Ovary (tissue), 9 donors: ENCODE measurements around the gene RNGTT. TPM values are rescaled to one million over a fixed set of nuclear protein-coding genes. Genes with fewer than 3 reads are reported as not detected.
"Not testable (repeated sequence)": the region's sequence is repeated elsewhere in the genome, so short reads cannot be mapped to it uniquely, and the experiment has no call there.

Experiments used
- DNase-seq, 5 donors: peaks; one replicate each; pipeline ENCODE4 v3.0.0-alpha.2; 2019 to 2020
- H3K27ac ChIP-seq, 2 donors: fragments of 200-600 bp; one replicate each; pipeline versions ENCODE4 v1.5.1 to v1.8.0; 2019 to 2022
- H3K27me3 ChIP-seq: fragments of 200-600 bp; one replicate; pipeline ENCODE4 v1.8.0; 2022
- H3K36me3 ChIP-seq: fragments of 200-600 bp; sonication (generic); one replicate; pipeline ENCODE4 v1.5.1; 2019
- H3K4me1 ChIP-seq: one replicate; pipeline ENCODE4 v1.8.1; 2013; ENCODE audit warnings: mild to moderate bottlenecking, moderate library complexity; ENCODE audit not compliant: insufficient read depth
- H3K4me3 ChIP-seq: fragments of 200-600 bp; sonication (generic); one replicate; pipeline ENCODE4 v1.5.1; 2017
- H3K9me3 ChIP-seq, 2 donors: fragments of 200-600 bp in 1 of 2; sonication (generic) in 1 of 2; one replicate each; pipeline versions ENCODE4 v1.5.1 to v1.8.1; 2013 to 2019; ENCODE audit warnings: mild to moderate bottlenecking in 1 of 2, moderate library complexity in 1 of 2
- EP300 ChIP-seq: sonication (generic); formaldehyde crosslinking; IDR thresholded peaks from one replicate; pipeline ENCODE4 v1.6.1; 2017; ENCODE audit warnings: antibody characterized with exemption
- POLR2A ChIP-seq: fragments of 450-650 bp; IDR thresholded peaks from one replicate; pipeline ENCODE4 v1.6.1; 2017; ENCODE audit warnings: antibody characterized with exemption, mild to moderate bottlenecking, moderate library complexity
- WGBS, 3 donors: extraction: QIAGEN DNeasy Blood & Tissue Kit in 1 of 3; methylation state at CpG; one replicate each; pipeline versions ENCODE4 v1.1.5 to v1.1.7; 2013 to 2017; 5-methylcytosine and 5-hydroxymethylcytosine counted together
- intact Hi-C, 4 donors: fragments of 100-400 bp; cut with DNase I; formaldehyde crosslinking; loops; one replicate each; pipeline versions ENCODE4 v1.11.0 to v1.15.1; 2022 to 2023
- polyA plus RNA-seq, 2 donors: library from polyadenylated mRNA; stranded (reverse); fragments of 200-250 nt in 1 of 2; fragments of 350-450 nt in 1 of 2; fragmentation: Illumina TruSeq in 1 of 2; extraction: RNeasy Lipid Tissue Mini Kit (QIAGEN cat#74804) in 1 of 2; gene quantifications; one replicate each; pipeline ENCODE4 v1.2.3, GENCODE V29; 2013 to 2014
- total RNA-seq, 7 donors: library from RNA; depleted of rRNA in 2 of 7; stranded (reverse); fragments of >200 nt in 2 of 7; fragmentation: NEBNext Ultra II Directional in 3 of 7; extraction: Animal tissue kit (Norgen Biotek cat#: 25700) in 3 of 7; gene quantifications; one replicate each; pipeline versions ENCODE4 v1.1.0 to v1.2.4, GENCODE V29; 2016 to 2023
- TF ChIP-seq, protein P1 (sequence below), 3 donors: fragments of 450-650 bp in 2 of 3; fragments of 200-600 bp in 1 of 3; IDR thresholded peaks; one replicate each; pipeline versions ENCODE4 v1.5.1 to v1.8.0; 2016 to 2022; ENCODE audit warnings: antibody characterized with exemption in 3 of 3, mild to moderate bottlenecking in 1 of 3
- donor health status: DM: no; HTN: no; CAD: no; lungs with moderate emphysema.
- donor health status: DM: no; HTN: no; CAD: no.
- donor health status: Bipolar disorder and iron deficiency.
- donor health status: DM: yes; HTN: yes; CAD: no.
- donor health status: DM: no; HTN: no; CAD: no.
- donor health status: DM: yes; HTN: yes; CAD: no.

RNGTT gene
- total and polyA plus RNA-seq, 9 donors, result 3.9 to 17.9 (median 10.5) TPM

- no peak overlapping the region for H3K4me3 ChIP-seq
- no peaks in the 10 kb centered on the region for H3K36me3 ChIP-seq
- no peaks in the 10 kb centered on the region for H3K27me3 ChIP-seq
- no peak overlapping the region for H3K27ac ChIP-seq
- no peak for TF ChIP-seq EP300
- H3K9me3 ChIP-seq, result no peaks in the 10 kb centered on the region
- peaks cover 5% of the 10 kb centered on the region for H3K4me1 ChIP-seq
- intact Hi-C loops, result no loop called here
- 32 to 45% (median 39%) methylated on average over 3 of the region's 3 CpGs for WGBS, 3 donors
- DNase-seq, result no peak
Observed at GRCh38 chr6:88840796-88841539, 122.5 kb downstream of the RNGTT start.

- Histone ChIP-seq H3K4me1 (peaks cover 5% of the 10 kb centered on the region), H3K9me3 (no peaks in the 10 kb centered on the region), H3K36me3 (no peaks in the 10 kb centered on the region), H3K27me3 (no peaks in the 10 kb centered on the region), H3K27ac (no peak overlapping the region), H3K4me3 (no peak overlapping the region)
- intact Hi-C loops, result no loop called here
- TF ChIP-seq, protein P1, sequence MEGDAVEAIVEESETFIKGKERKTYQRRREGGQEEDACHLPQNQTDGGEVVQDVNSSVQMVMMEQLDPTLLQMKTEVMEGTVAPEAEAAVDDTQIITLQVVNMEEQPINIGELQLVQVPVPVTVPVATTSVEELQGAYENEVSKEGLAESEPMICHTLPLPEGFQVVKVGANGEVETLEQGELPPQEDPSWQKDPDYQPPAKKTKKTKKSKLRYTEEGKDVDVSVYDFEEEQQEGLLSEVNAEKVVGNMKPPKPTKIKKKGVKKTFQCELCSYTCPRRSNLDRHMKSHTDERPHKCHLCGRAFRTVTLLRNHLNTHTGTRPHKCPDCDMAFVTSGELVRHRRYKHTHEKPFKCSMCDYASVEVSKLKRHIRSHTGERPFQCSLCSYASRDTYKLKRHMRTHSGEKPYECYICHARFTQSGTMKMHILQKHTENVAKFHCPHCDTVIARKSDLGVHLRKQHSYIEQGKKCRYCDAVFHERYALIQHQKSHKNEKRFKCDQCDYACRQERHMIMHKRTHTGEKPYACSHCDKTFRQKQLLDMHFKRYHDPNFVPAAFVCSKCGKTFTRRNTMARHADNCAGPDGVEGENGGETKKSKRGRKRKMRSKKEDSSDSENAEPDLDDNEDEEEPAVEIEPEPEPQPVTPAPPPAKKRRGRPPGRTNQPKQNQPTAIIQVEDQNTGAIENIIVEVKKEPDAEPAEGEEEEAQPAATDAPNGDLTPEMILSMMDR (IDR thresholded peaks at IDR 0.05), result no peak
- TF ChIP-seq POLR2A (no peak), EP300 (no peak)
- no peak for DNase-seq
- 86 to 90% (median 87%) methylated on average over 7 of the region's 7 CpGs for WGBS, 3 donors
Observed at GRCh38 chr6:88840289-88840688, 123.1 kb downstream of the RNGTT start.

DNA sequence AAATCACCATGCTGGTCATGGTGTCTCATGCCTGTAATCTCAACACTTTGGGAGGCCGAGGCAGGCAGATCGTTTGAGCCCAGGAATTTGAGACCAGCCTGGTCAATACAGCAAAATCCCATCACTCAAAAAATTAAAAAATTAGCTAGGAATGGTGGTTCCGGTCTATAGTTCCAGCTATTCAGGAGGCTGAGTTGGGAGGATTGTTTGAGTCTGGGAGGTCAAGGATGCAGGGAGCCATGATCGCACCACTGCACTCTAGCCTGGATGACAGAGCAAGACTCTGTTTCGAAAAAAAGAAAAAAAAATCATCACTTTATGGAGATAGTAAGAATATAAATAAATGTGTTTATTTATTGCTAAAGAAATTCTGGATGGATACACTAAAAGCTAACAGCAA lies 124.1 kb downstream of the RNGTT start:
- H3K4me3 ChIP-seq, result no peak overlapping the region
- H3K36me3 ChIP-seq, result no peaks in the 10 kb centered on the region
- 93 to 96% (median 95%) methylated on average over 5 of the region's 5 CpGs for WGBS, 3 donors
- no peaks in the 10 kb centered on the region for H3K9me3 ChIP-seq
- H3K27me3 ChIP-seq, result no peaks in the 10 kb centered on the region
- DNase-seq, result no peak
- no peak for TF ChIP-seq POLR2A
- no peak for TF ChIP-seq EP300
- TF ChIP-seq, protein P1 (IDR thresholded peaks at IDR 0.05), result no peak
- H3K4me1 ChIP-seq, result peaks cover 5% of the 10 kb centered on the region
- intact Hi-C loops, result no loop called here
- H3K27ac ChIP-seq, result no peak overlapping the region

- Histone ChIP-seq H3K27ac (no peak overlapping the region), H3K4me3 (no peak overlapping the region), H3K4me1 (no peaks in the 10 kb centered on the region), H3K27me3 (no peaks in the 10 kb centered on the region), H3K36me3 (no peaks in the 10 kb centered on the region), H3K9me3 (no peaks in the 10 kb centered on the region)
- DNase-seq, result no peak
- TF ChIP-seq POLR2A, result no peak
- TF ChIP-seq EP300, result no peak
- TF ChIP-seq, protein P1 (IDR thresholded peaks at IDR 0.05), result no peak
- intact Hi-C loops, result no loop called here
Observed at GRCh38 chr6:88835210-88835609, 128.2 kb downstream of the RNGTT start.

GRCh38 chr6:88833071-88833470 lies 130.3 kb downstream of the RNGTT start:
- H3K36me3 ChIP-seq, H3K27me3 ChIP-seq, H3K4me1 ChIP-seq, DNase-seq, H3K27ac ChIP-seq, H3K9me3 ChIP-seq, intact Hi-C loops, H3K4me3 ChIP-seq: not testable (repeated sequence)
- WGBS, 3 donors, result 92 to 96% (median 96%) methylated on average over 1 of the region's 1 CpG

GRCh38 chr6:88827599-88827998 lies 135.8 kb downstream of the RNGTT start:
- H3K4me3 ChIP-seq, H3K27me3 ChIP-seq, H3K4me1 ChIP-seq, intact Hi-C loops, H3K9me3 ChIP-seq, H3K27ac ChIP-seq, H3K36me3 ChIP-seq, DNase-seq: not testable (repeated sequence)
- 87 to 90% (median 87%) methylated on average over 4 of the region's 4 CpGs for WGBS, 3 donors
